GM18505 (cell line): ENCODE data around the gene GPD2.

Experiments used
- ATAC-seq: cut with Tn5 transposase; IDR thresholded peaks from one replicate; pipeline ENCODE4 v1.9.1; 2021; ENCODE audit not compliant: unreplicated experiment
- POLR2A ChIP-seq: IDR thresholded peaks from 4 replicates; pipeline ENCODE4 v1.6.1; 2011; ENCODE audit warnings: borderline replicate concordance; ENCODE audit not compliant: insufficient read depth, insufficient read length; ENCODE audit errors: extremely low read depth

Gene GPD2

GRCh38 chr2:156448766-156449165 lies 12.6 kb downstream of the GPD2 start:
- no peak for ATAC-seq
- no peak for TF ChIP-seq POLR2A

DNA sequence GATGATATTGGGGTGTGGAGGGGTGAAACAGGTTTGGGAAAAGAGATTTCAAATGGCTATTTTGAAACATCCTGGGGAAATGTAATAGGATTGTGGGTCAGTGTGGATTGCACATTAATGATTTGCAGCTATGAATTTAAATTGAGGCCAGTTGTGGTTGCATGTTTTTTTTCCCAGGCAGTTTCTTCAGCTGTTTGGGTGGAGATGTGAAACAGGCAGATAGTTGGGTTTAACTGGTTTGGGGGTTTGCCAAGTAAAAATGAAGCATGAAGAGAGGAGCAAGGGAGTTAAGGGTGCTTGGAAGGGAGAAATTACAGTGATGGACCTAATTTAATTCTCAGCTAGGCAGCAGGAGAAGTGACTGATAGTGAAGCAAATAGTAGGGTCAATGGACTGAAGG lies 16.8 kb downstream of the GPD2 start:
- no peak for TF ChIP-seq POLR2A
- no peak for ATAC-seq

DNA sequence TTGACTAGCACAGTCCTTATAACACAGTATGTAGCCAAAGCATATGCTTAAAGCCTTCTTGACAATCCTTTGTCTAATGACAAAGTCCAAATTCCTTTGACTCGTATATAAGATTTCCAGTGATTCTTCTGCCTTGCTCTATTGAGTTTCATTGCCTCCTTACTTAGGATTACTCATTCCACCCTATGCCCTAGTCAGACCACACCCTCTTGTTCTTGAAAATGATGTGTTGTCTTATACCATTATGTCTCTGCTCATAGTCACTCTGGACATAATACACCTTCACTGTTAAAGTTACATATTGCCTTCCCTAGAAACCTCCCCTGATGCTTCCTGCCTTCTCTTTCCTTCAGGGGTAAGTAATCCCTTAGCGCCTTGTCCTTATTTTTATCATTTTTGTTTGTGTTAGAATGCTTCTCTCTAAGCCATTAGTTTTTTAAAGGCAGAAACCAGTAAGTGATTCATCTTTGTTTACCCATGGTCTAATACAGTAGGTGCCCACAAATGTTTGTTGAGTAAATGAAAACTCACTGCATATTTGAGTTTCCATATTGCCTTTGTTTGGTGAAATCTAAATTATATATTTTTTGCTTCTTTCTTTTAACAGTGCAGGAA lies 19.3 kb downstream of the GPD2 start:
- no peak for TF ChIP-seq POLR2A
- peak; percentile 64 for ATAC-seq

- TF ChIP-seq POLR2A: no peak
- peak; percentile 78 for ATAC-seq
Measured at GRCh38 chr2:156456616-156457015, 20.4 kb downstream of the GPD2 start.

- no peak for ATAC-seq
Measured at GRCh38 chr2:156457523-156458517, 21.6 kb downstream of the GPD2 start.

DNA sequence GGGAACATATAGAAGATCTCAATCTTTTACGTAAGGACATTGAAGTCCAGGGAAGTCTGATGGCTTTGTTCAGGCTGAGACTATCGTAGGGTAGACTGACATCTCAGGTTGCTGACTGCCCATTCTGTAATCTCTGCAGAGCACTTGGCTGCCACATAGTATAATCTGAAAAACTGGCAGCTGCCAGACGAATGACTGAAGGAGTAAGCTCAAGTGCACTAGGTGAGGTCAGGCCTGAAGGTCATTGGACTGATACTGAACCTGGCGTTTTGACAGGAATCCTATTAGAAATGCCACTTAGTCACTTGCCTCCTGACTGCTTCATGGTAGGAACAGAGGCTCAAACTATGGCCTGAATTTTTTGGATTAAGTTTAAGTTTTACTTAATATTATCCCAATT lies 23.5 kb downstream of the GPD2 start:
- ATAC-seq: no peak
- no peak for TF ChIP-seq POLR2A

More at GRCh38 chr2:156457523-156458517, 21.6 kb downstream of the GPD2 start:
- TF ChIP-seq POLR2A: no peak

DNA sequence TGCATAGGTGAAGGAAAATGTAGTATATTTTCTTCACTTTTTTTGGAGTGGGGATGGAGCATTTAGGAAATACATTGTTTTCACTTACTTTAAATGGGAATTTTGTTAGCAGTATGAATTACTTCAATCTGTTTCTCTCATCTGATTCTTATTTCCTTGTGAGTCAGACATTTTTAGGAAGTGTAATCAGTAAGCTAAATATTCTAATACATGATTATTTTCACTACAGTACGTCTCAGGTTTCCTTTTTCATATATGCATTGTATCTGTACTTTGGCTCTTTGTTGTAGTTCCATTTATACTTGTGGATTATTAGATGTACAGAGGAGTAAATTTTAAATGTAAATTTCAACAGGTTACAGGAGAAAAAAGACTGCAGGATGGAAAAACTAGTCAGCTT lies 27.9 kb downstream of the GPD2 start:
- TF ChIP-seq POLR2A: no peak
- no peak for ATAC-seq

DNA sequence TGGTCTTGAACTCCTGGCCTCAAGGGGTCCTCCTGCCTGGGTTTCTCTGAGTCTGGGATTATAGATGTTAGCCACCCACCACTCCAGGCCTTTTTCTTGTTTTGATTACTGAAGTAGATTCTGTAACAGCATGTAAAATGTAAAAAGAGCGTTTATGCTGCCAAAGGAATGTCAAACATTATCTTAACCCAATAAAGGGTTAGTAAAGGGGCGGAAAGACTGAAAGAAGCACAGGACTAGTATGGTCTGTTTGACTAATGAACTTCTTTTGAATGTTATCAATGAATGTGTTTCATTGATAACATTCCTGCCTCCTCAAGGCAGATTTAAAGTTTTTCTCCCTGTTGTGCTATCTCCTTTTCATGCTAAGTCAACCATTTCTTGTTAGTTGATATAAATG lies 29.4 kb downstream of the GPD2 start:
- TF ChIP-seq POLR2A: no peak
- no peak for ATAC-seq

DNA sequence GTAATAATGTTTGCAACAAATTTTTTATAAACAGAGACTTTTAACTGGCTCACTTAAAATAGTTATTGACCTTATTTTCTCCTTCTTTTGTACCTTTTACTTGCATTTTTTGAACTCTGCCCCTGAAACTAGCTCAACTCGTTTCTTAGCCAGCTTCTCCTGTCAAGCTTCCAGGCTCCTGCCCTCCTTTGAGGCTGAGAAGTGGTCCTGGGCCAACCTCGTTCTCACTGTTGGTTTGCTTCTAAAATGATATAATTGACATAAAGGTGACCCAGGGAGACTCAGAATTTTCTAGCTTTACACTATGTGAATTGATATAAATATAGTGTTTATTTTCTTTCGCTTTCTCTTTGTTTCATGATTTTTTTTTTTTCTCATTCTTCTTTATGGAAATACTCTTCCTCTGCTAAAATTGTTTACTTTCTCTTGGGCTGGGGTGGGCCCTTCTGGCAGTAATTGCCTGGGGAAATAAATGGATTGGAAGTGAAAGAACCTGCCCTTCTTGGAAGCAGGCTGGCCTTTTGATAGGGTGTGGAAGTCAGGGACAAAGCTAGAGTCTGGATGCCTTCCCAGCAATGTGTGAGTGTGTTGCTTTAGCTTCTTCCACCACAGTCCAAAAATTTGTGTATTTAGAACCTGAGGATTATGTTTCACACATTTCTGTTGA lies 30.7 kb downstream of the GPD2 start:
- no peak for TF ChIP-seq POLR2A
- no peak for ATAC-seq

- TF ChIP-seq POLR2A: no peak
- no peak for ATAC-seq
Measured at GRCh38 chr2:156470975-156471583, 34.9 kb downstream of the GPD2 start.

GRCh38 chr2:156471762-156472161 lies 35.6 kb downstream of the GPD2 start:
- TF ChIP-seq POLR2A: no peak
- ATAC-seq: no peak

- no peak for TF ChIP-seq POLR2A
- ATAC-seq: peak; percentile 47
Measured at GRCh38 chr2:156472686-156473085, 36.5 kb downstream of the GPD2 start.

DNA sequence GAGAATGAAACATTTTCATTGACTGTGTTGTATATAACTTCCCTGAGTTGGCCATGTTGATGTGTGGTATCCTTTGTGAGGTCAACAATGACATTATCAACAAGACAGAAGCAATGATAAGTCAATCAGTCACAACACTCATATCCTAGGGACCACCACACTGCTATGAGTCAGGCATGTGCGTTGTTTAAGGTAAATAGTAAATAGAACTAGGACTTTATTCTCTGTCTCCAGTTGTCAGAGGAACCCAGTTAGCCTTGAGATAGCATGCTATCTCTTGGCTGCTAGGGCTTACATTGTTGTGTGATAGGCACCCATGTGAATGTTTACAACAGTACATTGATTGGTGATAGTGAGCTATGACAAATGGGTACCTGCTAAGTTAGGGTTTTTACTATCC lies 37.3 kb downstream of the GPD2 start:
- ATAC-seq: no peak
- TF ChIP-seq POLR2A: no peak
